HepG2 (cell line): Measurements from ENCODE around the gene GPN2. TPM values are rescaled to one million over a fixed set of nuclear protein-coding genes. Genes with fewer than 3 reads are reported as not detected.

Experiments
- ESRRA ChIP-seq: sonication (generic); formaldehyde crosslinking; IDR thresholded peaks from 2 replicates; pipeline ENCODE4 v1.5.1; 2020; ENCODE audit warnings: mild to moderate bottlenecking, low read depth, missing genetic modification reagents
- MBD4 ChIP-seq: IDR thresholded peaks from 2 replicates; pipeline ENCODE4 v1.6.1; 2012; ENCODE audit warnings: low read length, inconsistent platforms, borderline replicate concordance
- MBNL3 ChIP-seq: fragments of 250-450 bp; sonication (Bioruptor Pico); conservative IDR thresholded peaks from 2 replicates; pipeline ENCODE4 v1.8.0; 2022; ENCODE audit warnings: mild to moderate bottlenecking, inconsistent platforms
- MTF2 ChIP-seq: sonication (generic); formaldehyde crosslinking; IDR thresholded peaks from 2 replicates; pipeline ENCODE4 v1.5.0; 2020; ENCODE audit warnings: missing genetic modification reagents, borderline replicate concordance
- NR2F1 ChIP-seq, 2 experiments: fragments of 450-650 bp in 1 of 2; formaldehyde crosslinking in 1 of 2; IDR thresholded peaks; 2 replicates each; pipeline versions ENCODE4 v1.5.0 to v1.6.1; 2016 to 2020; ENCODE audit warnings: mild to moderate bottlenecking in 1 of 2, missing compliant biosample characterization in 1 of 2, missing genetic modification reagents in 1 of 2, moderate library complexity in 1 of 2
- REXO4 ChIP-seq: sonication (generic); formaldehyde crosslinking; IDR thresholded peaks from 2 replicates; pipeline ENCODE4 v1.8.0; 2022; ENCODE audit warnings: missing genetic modification reagents, mild to moderate bottlenecking, borderline replicate concordance
- SRSF9 ChIP-seq: fragments of 200-400 bp; formaldehyde crosslinking; IDR thresholded peaks from 2 replicates; pipeline ENCODE4 v1.6.1; 2018; ENCODE audit warnings: borderline replicate concordance, mild to moderate bottlenecking, low read depth, low read length; ENCODE audit not compliant: insufficient read depth, poor library complexity, severe bottlenecking
- ZBTB7B ChIP-seq: sonication (generic); formaldehyde crosslinking; IDR thresholded peaks from 2 replicates; pipeline ENCODE4 v1.4.0; 2020; ENCODE audit warnings: missing genetic modification reagents
- ZC3H13 ChIP-seq: sonication (generic); formaldehyde crosslinking; IDR thresholded peaks from 2 replicates; pipeline ENCODE4 v1.8.1; 2023; ENCODE audit warnings: mild to moderate bottlenecking, missing genetic modification reagents, moderate library complexity
- ZFP90 ChIP-seq: sonication (generic); formaldehyde crosslinking; IDR thresholded peaks from 2 replicates; pipeline ENCODE4 v1.8.0; 2022; ENCODE audit warnings: missing genetic modification reagents, mild to moderate bottlenecking, inconsistent platforms, borderline replicate concordance
- ZNF207 ChIP-seq: fragments of 450-650 bp; IDR thresholded peaks from 2 replicates; pipeline ENCODE4 v1.6.1; 2016; ENCODE audit warnings: antibody characterized with exemption, borderline replicate concordance
- ZNF253 ChIP-seq: sonication (generic); formaldehyde crosslinking; IDR thresholded peaks from 2 replicates; pipeline ENCODE4 v1.8.0; 2022; ENCODE audit warnings: mild to moderate bottlenecking, missing genetic modification reagents, borderline replicate concordance
- ZNF30 ChIP-seq: sonication (generic); formaldehyde crosslinking; IDR thresholded peaks from 2 replicates; pipeline ENCODE4 v1.5.0; 2020; ENCODE audit warnings: mild to moderate bottlenecking, missing genetic modification reagents
- ZNF605 ChIP-seq: sonication (generic); formaldehyde crosslinking; IDR thresholded peaks from 2 replicates; pipeline ENCODE4 v1.8.0; 2022; ENCODE audit warnings: mild to moderate bottlenecking, missing genetic modification reagents
- ZNF674 ChIP-seq: sonication (generic); formaldehyde crosslinking; IDR thresholded peaks from 2 replicates; pipeline ENCODE4 v1.5.0; 2020; ENCODE audit warnings: low read depth, mild to moderate bottlenecking, missing genetic modification reagents
- ZNF788 ChIP-seq: sonication (generic); formaldehyde crosslinking; IDR thresholded peaks from 2 replicates; pipeline ENCODE4 v1.5.0; 2020; ENCODE audit warnings: mild to moderate bottlenecking, missing genetic modification reagents, borderline replicate concordance
- polyA plus RNA-seq, 8 experiments: library from polyadenylated mRNA; depleted of rRNA in 3 of 8; stranded (reverse) in 7 of 8; unstranded in 1 of 8; fragments of >200 nt; fragmentation: Illumina TruSeq in 4 of 8; extraction: Trizol in 4 of 8; gene quantifications; 2 replicates each; pipeline versions ENCODE4 v1.2.1 to v1.2.3, GENCODE V29; 2011 to 2016; ENCODE audit warnings: low read depth in 4 of 8, missing spikeins in 1 of 8, mixed read lengths in 1 of 8; ENCODE audit not compliant: insufficient read depth in 1 of 8
- total RNA-seq, 5 experiments: library from RNA; depleted of rRNA; stranded (reverse); fragments of >200 nt; fragmentation: Illumina TruSeq; extraction: Trizol; gene quantifications; 2 replicates each; pipeline ENCODE4 v1.2.3, GENCODE V29; 2016; ENCODE audit warnings: low read depth in 1 of 5
- TF ChIP-seq, protein P1 (sequence below): sonication (generic); formaldehyde crosslinking; IDR thresholded peaks from 2 replicates; pipeline ENCODE4 v1.5.0; 2020; ENCODE audit warnings: missing genetic modification reagents, mild to moderate bottlenecking, borderline replicate concordance
- TF ChIP-seq, protein P2 (sequence below): sonication (generic); formaldehyde crosslinking; IDR thresholded peaks from 2 replicates; pipeline ENCODE4 v1.4.0; 2020; ENCODE audit warnings: low read depth, missing genetic modification reagents
- TF ChIP-seq, protein P3 (sequence below): sonication (generic); formaldehyde crosslinking; IDR thresholded peaks from 2 replicates; pipeline ENCODE4 v1.4.0; 2020; ENCODE audit warnings: missing genetic modification reagents
- TF ChIP-seq, protein P4 (sequence below): sonication (generic); formaldehyde crosslinking; conservative IDR thresholded peaks from 2 replicates; pipeline ENCODE4 v1.8.1; 2023; ENCODE audit warnings: missing genetic modification reagents

Gene GPN2
- total and polyA plus RNA-seq, 2 of the 13 experiments (the other 11 are each of a cell fraction or from before 2014, with no cell fraction given): 19.3 to 38.9 TPM

DNA sequence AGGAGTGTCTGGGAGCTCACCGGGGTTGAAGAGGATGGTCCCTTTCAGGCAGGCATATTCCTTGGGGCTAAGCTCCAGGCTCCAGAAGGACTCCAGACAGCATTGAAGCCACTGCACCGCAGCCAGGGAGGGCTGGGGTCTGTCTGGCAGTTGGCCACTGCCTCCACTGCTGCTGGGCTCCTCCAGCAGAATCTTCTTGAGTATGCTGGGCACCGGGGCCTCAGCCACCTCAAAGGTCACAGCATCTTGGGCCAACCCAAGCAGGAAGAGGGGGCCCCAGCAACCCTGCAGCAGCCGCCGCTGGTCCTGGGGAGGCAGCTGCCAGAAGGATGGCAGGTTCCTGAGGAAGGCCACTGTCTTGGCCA, 23.3 kb upstream of the GPN2 start (continued):
- TF ChIP-seq MTF2 (CRISPR knock-in tag): no peak
- TF ChIP-seq REXO4 (CRISPR knock-in tag): peak; percentile 62; the same call in 1 of the 2 replicates
- TF ChIP-seq, protein P1, sequence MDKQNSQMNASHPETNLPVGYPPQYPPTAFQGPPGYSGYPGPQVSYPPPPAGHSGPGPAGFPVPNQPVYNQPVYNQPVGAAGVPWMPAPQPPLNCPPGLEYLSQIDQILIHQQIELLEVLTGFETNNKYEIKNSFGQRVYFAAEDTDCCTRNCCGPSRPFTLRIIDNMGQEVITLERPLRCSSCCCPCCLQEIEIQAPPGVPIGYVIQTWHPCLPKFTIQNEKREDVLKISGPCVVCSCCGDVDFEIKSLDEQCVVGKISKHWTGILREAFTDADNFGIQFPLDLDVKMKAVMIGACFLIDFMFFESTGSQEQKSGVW (CRISPR knock-in tag): no peak
- TF ChIP-seq ZNF605: no peak
- no peak for TF ChIP-seq SRSF9
- TF ChIP-seq, protein P2, sequence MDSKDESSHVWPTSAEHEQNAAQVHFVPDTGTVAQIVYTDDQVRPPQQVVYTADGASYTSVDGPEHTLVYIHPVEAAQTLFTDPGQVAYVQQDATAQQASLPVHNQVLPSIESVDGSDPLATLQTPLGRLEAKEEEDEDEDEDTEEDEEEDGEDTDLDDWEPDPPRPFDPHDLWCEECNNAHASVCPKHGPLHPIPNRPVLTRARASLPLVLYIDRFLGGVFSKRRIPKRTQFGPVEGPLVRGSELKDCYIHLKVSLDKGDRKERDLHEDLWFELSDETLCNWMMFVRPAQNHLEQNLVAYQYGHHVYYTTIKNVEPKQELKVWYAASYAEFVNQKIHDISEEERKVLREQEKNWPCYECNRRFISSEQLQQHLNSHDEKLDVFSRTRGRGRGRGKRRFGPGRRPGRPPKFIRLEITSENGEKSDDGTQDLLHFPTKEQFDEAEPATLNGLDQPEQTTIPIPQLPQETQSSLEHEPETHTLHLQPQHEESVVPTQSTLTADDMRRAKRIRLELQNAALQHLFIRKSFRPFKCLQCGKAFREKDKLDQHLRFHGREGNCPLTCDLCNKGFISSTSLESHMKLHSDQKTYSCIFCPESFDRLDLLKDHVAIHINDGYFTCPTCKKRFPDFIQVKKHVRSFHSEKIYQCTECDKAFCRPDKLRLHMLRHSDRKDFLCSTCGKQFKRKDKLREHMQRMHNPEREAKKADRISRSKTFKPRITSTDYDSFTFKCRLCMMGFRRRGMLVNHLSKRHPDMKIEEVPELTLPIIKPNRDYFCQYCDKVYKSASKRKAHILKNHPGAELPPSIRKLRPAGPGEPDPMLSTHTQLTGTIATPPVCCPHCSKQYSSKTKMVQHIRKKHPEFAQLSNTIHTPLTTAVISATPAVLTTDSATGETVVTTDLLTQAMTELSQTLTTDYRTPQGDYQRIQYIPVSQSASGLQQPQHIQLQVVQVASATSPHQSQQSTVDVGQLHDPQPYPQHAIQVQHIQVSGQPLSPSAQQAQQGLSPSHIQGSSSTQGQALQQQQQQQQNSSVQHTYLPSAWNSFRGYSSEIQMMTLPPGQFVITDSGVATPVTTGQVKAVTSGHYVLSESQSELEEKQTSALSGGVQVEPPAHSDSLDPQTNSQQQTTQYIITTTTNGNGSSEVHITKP (CRISPR knock-in tag): no peak
- TF ChIP-seq, protein P3, sequence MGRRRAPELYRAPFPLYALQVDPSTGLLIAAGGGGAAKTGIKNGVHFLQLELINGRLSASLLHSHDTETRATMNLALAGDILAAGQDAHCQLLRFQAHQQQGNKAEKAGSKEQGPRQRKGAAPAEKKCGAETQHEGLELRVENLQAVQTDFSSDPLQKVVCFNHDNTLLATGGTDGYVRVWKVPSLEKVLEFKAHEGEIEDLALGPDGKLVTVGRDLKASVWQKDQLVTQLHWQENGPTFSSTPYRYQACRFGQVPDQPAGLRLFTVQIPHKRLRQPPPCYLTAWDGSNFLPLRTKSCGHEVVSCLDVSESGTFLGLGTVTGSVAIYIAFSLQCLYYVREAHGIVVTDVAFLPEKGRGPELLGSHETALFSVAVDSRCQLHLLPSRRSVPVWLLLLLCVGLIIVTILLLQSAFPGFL (CRISPR knock-in tag): no peak
- no peak for TF ChIP-seq MBNL3
- TF ChIP-seq ZNF674: 0 out of 2 replicates have a peak, but pooled peaks have one; percentile 77
- no peak for TF ChIP-seq ESRRA (CRISPR knock-in tag)
- TF ChIP-seq MBD4: no peak
- TF ChIP-seq ZNF788 (CRISPR knock-in tag): no peak
- TF ChIP-seq, protein P4, sequence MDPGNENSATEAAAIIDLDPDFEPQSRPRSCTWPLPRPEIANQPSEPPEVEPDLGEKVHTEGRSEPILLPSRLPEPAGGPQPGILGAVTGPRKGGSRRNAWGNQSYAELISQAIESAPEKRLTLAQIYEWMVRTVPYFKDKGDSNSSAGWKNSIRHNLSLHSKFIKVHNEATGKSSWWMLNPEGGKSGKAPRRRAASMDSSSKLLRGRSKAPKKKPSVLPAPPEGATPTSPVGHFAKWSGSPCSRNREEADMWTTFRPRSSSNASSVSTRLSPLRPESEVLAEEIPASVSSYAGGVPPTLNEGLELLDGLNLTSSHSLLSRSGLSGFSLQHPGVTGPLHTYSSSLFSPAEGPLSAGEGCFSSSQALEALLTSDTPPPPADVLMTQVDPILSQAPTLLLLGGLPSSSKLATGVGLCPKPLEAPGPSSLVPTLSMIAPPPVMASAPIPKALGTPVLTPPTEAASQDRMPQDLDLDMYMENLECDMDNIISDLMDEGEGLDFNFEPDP (CRISPR knock-in tag): 0 out of 2 replicates have a peak, but pooled peaks have one; percentile 27
- TF ChIP-seq ZNF207: no peak
- TF ChIP-seq ZBTB7B: no peak
- TF ChIP-seq NR2F1 (CRISPR knock-in tag; IDR thresholded peaks at IDR 0.05): no peak
- TF ChIP-seq ZNF253 (CRISPR knock-in tag): no peak
- TF ChIP-seq ZNF30 (CRISPR knock-in tag): no peak
- TF ChIP-seq ZC3H13 (CRISPR knock-in tag): no peak
- no peak for TF ChIP-seq ZFP90 (CRISPR knock-in tag)
